NCI-H1930 (cell line): ENCODE data around the gene URB2.
"Not testable (repeated sequence)": the region's sequence is repeated elsewhere in the genome, so short reads cannot be mapped to it uniquely, and the experiment has no call there.

Experiments
- DNase-seq, 2 experiments: peaks; one replicate each; lab custom pipeline; 2025; lab: John Stamatoyannopoulos, UW

The URB2 gene

DNA sequence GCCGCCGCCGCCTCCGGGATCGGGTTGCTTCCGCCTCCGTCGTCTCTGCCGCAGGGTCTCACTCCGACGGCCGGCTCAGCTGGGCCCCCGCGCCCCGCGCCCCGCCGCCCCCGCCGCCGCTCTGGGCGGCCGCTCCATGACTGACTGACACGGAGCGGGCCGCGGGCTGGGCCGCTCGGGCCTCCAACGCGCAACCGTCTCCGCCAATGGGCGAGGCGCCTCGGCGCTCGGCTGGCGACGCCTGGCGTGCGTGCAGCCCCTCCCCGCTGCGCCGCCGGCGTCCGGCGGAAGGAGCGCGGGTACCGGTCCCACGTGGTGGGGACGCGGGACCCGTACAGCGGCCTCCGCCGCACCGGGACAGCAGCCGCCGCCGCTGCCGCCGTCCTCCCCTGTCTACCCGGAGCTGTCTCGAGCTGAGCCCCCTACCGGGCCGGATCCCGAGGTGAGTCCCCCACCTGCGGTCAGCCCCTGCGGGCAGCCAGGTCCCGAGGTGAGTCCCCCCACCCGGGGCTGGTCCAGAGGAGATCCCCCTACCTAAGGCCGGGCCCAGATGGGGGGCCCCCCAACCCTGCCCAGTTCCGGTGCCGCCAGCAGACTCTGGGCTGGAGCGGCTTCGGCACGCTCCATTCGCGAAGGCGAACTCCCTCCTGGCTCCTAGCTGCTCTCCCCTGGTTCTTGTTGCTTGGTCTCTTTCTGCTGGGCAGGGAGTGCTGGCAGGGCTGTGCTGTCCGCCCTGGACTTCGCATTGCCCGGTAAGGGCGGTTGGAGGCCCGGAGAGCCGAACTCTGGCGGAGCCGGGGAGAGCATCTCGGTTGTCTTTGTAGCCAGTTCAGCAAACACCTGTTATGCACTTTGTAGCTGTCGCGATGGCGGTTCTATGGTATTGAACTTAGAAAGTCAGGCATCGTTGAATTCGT is at the start of gene URB2, which contains the start of gene TAF5L:
Gene URB2 (plus strand): TSS at position 333 of the 917 bp plus-strand sequence. CDS start 1,387 bp downstream, outside the sequence.
Gene TAF5L (minus strand): TSS at position 208 of the 917 bp plus-strand sequence. CDS start 11,640 bp downstream, outside the sequence.
- peak; percentile 78 to 92 for DNase-seq

DNA sequence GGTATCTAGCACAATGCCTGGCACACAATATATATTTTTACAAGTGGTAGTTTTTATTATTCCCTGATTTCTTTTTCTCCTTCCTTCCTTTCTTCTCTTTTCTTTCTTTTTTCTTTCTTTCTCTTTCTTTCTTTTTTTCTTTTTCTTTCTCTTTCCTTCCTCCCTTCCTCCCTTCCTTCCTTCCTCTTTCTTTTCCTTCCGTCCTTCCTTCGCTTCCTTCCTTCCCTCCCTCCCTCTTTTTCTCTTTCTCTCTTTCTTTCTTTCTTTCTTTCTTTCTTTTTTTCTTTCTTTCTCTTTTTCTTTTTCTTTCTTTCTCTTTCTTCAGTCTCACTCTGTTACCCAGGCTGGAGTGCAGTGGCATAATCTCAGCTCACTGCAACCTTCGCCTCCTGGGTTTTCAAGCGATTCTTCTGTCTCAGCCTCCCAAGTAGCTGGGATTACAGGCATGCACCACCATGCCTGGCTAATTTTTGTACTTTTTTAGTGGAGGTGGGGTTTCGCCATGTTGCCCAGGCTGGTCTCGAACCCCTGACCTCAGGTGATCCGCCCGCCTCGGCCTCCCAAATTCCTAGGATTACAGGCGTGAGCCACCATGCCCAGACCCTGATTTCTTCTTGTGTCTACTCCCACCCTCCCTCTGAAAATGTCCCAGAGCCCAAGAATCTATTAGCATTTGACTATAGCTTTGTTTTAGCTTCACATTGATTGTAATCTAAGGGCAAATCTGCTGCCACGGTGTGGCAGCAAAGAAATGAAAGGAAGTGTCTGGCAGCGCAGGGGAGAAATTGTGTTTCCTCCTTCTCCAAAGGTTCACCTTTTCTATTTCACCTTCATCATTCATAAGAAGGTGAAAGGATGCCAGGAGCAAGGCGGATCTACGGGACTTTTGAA is 47.6 kb upstream of the URB2 start:
- DNase-seq, result no peak

DNA sequence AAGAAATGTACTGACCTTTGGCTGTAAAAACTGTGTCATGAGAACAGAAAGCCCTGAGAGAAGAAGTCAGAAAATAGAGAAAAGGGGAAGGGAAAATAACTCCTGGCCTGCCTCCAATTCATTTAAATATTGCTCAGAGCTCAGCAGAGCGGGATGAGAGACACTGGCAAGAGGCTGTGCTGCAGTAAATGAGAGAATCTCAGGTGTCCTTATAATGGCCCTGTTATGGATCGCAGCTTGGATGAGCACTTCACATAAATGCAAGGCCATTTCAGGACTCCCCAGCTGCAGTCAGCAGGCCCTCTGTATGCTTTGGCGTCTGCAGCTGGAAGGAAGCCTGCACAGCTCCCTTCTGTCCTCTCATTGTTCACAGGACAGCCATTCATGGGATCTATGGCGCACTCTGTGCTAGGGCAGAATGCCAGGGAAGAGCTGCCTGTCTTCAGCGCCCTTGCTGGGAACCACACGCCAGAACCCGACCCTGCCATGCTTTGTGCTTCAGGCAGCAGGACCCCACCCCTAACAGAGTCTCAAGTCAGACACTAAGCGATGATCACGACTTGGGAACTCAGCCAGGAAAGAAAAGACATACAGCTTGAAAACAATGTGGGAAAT is 46.9 kb upstream of the URB2 start:
- no peak for DNase-seq

DNA sequence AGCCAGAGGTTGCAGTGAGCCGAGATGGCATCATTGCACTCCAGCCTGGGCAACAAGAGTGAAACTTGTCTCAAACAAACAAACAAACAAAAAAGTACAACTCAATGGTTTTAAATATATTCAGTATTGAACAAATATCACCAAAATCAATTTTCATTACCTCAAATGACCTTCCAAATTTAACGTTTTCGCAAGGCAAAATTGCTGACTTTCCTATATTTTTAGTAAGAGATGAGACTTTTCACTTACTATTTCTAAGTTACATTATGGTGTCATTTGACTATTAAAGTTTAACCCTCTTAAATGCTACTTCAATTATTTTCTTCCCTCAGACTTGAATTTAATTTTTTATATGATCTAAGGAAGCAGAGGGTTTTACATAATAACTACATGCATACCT is 44.6 kb upstream of the URB2 start:
- DNase-seq, result no peak

DNA sequence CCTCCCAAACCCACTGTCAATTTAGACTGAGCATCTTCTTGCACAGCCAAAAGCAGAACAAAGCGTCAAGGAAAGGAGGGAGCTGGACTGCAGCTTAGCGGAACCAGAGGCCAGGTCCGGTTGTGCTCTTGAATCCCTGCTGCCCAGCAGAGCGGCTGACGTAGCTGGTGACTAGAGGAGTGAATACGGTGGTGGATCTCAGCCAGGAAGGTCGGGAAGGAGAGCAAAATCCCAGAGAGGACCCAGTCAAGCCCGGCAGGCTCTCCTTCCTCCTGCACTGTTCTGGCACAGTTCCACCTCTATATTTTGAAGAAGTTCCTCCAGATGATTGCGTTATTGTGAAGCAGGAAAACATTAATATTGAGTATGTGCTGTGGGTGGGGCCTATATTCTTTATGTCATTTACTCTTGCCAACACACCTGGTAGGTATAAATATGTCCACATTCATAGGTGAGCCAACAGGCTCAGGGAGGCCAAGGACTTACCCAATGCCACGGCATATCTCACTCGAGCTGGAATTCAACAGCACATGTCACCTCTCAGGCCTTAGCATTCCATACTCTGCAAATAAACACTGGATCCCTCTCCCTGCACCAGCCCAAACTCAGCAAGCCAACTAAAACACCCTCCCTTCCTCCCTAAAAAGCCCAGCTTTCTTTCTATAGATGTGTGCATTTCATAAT is 43.9 kb upstream of the URB2 start:
- no peak for DNase-seq

DNA sequence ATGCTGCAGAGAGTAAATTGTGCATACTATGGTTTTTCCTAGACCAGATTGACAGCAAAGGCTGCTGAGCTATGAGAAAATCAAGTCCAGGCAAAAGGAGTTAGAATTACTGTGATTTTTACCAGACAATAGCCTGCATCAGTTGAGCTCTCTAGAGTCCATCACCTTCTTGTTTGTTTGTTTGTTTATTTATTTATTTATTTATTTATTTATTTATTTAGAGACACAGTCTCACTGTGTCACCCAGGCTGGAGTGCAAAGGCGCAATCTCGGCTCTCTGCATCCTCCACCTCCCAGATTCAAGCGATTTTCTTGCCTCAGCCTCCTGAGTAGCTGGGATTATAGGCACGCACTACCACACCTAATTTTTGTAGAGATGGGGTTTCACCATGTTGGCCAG is 43.3 kb upstream of the URB2 start:
- DNase-seq, result no peak

DNA sequence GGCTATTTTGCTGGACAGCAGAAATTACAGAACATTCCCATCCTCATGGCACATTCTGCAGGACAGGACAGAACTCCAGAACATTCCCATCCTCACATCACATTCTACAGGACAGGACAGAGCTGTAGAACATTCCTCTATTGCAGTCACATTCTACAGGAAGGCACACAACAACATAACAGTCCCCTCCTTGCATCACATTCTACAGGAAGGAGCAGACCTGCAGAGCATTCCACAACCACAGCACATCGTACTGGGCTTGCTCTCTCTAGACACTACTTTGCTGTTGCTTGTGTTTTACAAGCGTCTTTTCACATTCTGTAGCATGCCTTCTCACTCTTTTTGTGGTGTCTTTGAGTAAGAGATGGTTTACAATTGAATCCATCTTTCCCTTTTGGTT is 40.7 kb upstream of the URB2 start:
- no peak for DNase-seq

DNA sequence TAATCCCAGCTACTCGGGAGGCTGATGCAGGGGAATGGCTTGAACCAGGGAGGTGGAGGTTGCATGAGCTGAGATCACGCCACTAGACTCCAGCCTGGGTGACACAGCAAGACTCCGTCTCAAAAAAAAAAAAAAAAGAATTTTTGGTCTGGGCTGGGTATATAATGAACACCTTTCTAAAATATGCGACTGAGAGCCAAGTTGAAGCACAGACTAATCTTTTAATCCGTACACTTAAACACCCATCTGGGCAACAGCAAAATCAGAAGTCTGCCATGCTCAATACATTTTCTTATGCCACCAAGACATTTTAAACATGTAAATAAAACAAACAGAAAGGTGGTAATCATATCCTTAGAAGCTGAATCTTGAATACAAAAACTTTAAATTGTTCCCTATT is 35.9 kb upstream of the URB2 start:
- DNase-seq, result no peak

DNA sequence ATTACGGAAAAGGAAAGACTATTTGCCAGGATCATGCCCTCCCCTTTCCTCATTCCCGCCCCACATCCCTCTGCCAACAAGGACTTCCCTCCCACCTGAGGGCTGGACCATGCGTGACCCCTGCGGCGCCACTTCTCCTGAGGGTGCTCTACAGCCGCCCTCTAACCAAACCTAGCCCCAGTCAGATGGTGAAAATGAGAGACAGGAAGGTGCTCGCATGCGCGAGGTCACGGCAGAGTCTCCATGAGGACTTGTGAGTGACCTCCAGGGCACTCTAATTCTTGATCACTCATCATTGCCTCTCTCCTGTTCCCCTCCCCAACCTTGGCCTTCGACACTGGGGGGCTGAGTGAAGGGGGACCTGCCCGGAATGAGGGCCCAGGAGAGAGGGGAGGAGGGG is 32.2 kb upstream of the URB2 start:
- no peak for DNase-seq

DNA sequence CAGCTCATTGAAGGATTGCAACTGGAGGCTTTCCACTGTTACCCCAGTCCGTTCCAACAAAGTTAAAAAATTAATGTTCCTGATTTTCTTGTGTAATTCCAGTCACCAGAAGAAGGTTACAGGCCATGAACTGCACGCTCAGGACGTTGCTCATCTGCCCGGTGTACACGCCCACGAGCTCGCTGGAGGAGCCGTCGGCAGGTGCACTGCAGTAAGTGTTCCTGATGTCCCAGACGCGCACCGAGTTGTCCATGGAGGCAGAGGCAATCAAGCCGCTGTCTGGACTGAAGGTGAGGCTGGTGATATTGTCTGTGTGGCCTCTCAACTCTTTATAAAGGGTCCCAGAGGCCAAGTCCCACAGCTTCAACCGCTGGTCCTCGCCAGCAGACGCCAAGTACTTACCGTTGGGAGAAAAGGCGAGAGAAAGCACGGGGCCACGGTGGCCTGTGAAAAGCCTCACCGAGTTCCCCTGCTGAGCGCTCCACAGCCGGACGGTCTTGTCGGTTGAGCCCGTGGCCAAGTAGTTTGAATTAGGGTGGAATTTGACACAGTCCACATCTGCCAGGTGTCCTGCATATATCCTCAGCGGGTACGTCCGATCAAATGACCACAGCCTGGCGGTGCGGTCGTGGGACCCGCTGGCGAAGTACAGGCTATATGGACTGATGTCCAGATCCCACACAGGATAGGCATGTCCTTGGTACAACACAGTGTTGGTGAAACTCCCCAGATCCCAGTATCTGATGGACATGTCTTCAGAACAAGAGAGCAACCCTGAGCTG is 31.6 kb upstream of the URB2 start:
- no peak for DNase-seq

DNA sequence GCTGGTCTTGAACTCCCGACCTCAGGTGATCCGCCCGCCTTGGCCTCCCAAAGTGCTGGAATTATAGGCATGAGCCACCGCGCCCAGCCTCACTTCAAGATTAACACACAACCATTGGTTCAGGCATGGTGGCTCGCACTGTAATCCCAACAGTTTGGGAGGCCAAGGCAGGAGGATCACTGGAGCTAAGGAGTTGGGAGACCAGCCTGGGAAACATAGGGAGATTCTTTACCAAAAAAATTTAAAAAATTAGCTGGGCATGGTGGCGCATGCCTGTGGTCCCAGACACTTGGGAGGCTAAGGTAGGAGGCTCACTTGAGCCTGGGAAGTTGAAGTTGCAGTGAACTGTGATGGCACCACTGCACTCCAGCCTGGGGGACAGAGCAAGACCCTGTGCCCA is 30.2 kb upstream of the URB2 start:
- not testable (repeated sequence) for DNase-seq

DNA sequence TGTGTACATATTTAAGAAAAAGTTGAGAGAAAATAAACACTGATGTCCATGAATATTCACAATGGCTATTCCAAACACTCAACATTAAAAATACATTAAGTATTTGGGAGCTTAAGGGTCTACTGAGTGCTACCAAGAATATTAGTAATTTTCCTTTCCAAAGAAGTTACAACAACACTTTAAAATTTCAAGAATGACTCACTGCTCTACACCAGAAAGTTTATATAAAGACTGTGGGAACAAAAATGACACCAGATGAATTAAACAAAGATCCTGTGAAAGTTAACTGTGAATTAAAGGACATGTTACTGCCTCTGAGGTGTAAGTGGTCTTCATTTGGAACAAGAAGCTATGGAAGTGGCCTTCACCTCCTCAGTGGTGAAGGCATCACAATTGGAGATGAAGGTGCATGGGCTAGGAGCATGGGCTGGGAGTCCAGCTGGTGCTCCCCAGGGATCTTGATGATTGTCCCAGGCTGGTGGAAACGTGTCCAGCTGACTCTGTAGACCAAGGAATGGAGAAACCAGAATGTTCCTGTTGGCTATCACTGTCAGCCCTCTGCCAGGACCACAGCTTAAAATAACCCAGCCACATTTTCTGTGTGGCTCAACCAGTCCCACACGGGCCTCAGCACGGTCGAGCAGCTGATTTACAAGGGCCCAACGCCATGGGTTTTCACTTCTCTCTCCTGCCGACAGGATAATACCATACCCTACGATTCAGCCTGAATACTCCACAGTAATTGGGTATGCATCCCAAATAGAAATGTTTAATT is 28.9 kb upstream of the URB2 start:
- DNase-seq, result no peak

DNA sequence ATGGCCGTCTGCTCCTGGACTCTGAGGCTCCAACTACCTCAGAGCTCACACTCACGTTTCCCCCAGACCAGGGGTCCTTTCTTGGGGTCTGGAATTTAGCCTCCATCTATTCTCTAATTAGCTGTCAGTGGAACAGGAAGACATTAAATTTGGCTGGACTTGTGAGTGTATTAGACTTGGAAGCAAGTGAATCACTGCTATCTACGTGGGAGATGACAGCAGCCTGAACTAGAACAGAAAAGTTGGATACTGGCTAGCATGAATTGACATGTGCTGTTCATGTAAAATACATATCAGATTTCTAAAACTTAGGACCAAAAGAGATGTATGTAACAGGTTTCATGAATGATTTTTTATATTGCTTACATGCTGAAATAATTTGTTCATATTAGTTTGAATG is 28.2 kb upstream of the URB2 start:
- DNase-seq, result no peak

DNA sequence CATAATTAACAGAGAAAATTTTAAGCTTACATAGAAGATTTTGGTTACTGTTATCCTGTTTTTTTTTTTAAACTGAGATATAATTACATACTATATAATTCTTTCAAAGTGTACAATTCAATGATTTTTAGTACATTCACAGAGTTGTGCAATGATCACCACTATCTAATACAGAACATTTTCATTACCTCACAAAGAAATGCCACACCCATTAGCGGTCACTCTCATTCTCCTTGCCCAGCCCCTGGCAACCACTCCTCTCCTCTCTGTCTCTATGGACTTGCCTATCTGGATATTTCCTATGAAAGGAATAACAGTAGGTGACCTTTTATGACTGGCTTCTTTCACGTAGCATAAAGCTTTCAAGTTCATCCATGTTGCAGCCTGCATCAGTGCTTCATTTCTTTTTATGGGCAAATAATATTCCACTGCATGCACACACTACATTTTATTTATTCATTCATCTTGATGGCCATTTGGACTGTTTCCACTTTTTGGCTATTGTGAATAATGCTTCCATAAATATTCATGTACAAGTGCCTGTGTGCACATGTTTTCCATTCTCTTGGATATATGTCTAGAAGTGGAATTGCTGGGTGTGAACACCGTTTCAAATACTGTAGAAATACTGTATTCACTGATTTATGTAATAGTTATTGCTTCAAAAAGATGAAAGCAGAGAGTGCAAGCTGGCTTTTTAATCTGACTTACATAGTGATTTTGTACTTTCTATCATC is 26.7 kb upstream of the URB2 start:
- no peak for DNase-seq

DNA sequence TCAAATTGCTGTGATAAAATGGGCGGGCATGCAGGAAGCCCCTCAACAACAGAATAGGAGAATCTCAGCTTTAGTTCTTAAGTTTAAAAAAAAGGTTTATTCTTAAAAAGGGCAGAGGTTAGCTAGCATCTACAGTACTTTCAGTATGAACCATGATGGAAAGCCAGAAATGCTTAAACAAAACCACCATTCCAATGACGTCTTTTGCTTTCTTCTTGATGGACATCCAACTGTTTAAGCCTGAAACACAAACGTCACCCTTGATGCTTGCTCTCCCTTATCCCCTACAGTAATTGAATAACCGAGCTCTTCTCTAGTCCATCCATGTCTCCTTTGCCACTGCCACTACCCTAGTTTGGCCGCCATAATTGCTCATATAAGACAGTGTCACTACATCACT is 25.8 kb upstream of the URB2 start:
- DNase-seq, result no peak

DNA sequence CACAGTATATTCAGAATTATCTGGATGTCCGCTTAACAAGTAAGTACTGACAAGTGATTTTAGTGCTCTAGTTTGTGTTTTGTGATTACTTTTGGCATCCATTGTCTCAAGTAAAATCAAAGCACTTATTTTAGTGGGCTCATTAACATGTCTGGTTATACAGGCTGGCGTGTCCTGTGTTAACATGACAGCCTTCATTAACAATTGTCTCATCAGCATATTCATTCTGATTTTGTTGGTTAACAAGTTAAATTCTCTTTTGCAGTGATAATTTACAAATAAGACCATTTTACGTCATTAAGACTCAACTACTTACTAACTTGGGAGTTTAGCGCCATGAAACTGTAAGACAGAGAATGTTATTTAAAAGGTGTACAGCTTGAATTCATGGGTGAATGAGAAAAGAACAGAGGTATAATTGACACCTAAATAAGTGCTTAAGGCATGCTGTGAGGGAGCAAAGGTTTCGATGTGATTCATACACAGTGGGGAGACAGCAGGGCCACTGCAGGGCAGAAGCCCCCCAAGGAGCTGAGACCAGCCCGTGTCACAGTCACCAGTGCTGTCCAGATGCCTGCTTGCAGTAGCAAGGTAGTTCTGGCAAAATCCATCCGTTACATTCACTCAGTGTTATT is 22.6 kb upstream of the URB2 start:
- DNase-seq, result no peak

DNA sequence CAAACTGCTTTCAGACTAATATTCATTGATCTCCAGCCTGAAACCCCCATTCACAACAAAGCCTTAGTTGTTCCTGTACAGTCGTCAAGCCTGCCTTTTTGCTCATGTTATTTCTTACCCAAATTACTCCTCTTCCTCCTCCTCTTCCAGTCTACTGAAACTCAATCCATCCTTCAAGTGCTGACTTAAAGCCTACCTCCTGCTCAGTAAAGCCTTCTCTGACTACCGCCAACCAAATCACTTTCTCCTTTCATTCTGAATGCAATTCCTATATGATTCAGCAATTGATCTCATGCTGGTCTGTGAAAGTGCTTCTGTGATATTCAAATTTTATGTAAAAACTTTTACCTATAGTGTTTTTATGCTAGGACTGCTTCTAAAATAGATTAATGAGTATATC is 18.7 kb upstream of the URB2 start:
- no peak for DNase-seq

DNA sequence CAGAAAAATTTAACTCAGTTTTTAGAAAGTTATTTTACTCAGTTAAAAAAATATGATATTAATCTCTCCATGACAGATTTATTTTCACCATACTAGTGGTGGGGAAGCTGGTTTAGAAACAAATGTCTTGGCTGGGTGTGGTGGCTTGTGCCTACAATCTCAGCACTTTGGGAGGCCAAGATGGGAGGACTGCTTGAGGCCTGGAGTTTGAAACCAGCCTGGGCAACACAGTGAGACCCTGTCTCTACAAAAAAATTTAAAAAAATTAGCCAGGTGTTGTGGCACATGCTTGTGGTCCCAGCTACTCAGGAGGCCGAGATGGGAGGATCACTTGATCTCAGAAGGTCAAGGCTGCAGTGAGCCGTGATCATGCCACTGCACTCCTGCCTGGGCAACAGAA is 17.5 kb upstream of the URB2 start:
- no peak for DNase-seq

DNA sequence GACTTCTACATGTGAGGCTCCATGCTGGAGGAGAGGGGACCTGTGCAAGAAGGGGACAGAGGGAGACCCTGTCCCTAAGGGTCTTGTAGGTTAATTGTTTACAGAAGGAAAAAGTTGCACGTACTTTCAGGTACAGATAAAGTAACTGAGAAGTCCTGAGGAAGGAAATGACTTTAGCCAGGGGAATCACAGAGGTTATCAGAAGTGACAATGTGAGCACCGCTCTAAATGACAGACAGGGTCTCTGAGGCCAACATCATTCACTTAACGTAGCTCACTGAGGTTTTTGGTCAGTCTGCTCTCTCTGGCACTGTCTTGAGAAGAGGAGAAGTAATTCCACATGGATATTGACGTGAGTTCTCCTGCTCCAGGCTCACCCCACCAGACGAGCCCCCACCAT is 12.1 kb upstream of the URB2 start:
- DNase-seq, result no peak
